Measurements from ENCODE around the gene TOM1L1.

The TOM1L1 gene

GRCh38 chr17:55002458-55002857 is 101.8 kb downstream of the TOM1L1 start:
- DNase-seq: no peak

DNA sequence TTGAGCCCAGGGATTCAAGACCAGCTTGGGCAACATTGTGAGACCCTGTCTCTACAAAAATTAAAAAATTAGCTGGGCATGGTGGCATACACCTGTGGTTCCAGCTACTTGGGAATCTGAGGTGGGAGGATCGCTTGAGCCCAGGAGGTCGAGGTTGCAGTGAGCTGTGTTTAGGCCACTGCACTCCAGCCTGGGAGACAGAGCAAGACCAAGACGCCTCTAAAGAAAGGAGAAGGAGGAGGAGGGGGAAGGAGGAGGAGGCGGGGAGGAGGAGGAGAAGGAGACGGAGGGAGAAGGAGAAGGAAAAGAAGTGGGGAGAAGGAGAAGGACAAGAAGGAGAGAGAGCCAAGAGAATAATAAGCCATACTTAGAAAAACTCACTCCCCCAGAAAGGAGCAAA is 103.8 kb downstream of the TOM1L1 start:
- no peak for DNase-seq

DNA sequence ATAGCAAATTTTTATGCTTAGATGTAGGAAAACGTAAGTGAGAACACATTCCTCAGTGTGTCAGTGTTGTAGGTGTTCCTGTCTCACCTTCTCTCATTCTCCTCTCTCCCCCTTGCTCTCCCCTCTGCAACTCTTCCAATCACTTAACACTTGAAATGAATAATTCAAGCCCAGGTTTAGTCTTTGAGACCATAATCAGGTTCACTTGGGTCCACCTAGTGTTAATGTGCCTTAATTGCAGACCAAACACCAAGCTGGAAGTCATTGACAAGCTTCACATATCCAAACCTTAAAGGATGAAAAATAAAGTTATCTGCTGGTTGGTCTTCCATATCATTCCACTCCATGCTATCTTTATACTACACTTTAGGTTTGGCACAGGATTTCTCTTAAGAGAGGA is 104.9 kb downstream of the TOM1L1 start:
- no peak for DNase-seq

Measured in NCI-H1105 (cell line).